Stimulated activated memory B cell treated with anti-CD40 and anti-IgM and Interleukin-4, amounts not matched to agents 10 μg/mL and 1 μg/mL and 100 μg/mL, for 72 hours (primary cell): ENCODE results near the gene SMYD3.
A peak's percentile ranks its signal among the peaks of the same experiment; 100 is the strongest.

Experiments used
- ATAC-seq: fragments of 150-1000 bp; cut with Tn5 transposase; 2 replicates; pipeline ENCODE4 v1.10.0; 2021
- H3K27ac Mint-ChIP-seq: one replicate; pipeline ENCODE4 v1.8.0; 2022; ENCODE audit warnings: mild to moderate bottlenecking, mixed read lengths
- H3K27me3 Mint-ChIP-seq: one replicate; pipeline ENCODE4 v1.8.0; 2022; ENCODE audit warnings: mixed read lengths
- H3K36me3 Mint-ChIP-seq: one replicate; pipeline ENCODE4 v1.8.0; 2022; ENCODE audit warnings: mixed read lengths
- H3K4me1 Mint-ChIP-seq: one replicate; pipeline ENCODE4 v1.8.0; 2022; ENCODE audit warnings: mixed read lengths
- H3K4me3 Mint-ChIP-seq: one replicate; pipeline ENCODE4 v1.8.0; 2022; ENCODE audit warnings: mild to moderate bottlenecking, moderate library complexity, mixed read lengths
- H3K9me3 Mint-ChIP-seq: one replicate; pipeline ENCODE4 v1.8.0; 2022; ENCODE audit warnings: mixed read lengths

The SMYD3 gene

DNA sequence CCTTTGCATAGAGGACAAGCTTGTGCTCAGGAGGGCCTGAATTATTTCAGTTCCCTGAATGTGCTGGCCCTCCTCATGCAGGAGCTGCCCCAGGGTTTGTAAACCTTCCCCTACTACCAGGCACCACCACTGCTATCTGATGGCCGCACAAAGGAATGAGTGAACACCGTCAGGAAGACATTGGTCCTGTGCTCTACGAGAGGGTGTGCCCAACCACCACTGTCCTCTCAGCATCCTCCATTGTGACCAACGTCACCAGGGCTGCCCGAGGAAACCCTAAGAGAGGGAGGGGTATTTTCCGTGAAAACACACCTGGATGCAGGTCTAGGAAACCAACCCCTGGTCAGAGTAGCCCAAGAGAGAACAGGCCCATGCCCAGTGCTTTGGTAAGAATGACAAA, 694.8 kb downstream of the SMYD3 start:
- Mint-ChIP-seq H3K4me1 (peaks cover 46% of the 10 kb centered on the region), H3K36me3 (no peaks in the 10 kb centered on the region), H3K27me3 (no peaks in the 10 kb centered on the region), H3K9me3 (no peaks in the 10 kb centered on the region), H3K27ac (peak overlapping the region; percentile 24), H3K4me3 (no peak overlapping the region)
- no peak for ATAC-seq

- Mint-ChIP-seq H3K4me1 (peaks cover 57% of the 10 kb centered on the region), H3K36me3 (no peaks in the 10 kb centered on the region), H3K27ac (peak overlapping the region; percentile 91), H3K4me3 (peak overlapping the region; percentile 3), H3K9me3 (no peaks in the 10 kb centered on the region), H3K27me3 (no peaks in the 10 kb centered on the region)
- peak; percentile 1 for ATAC-seq
These were observed 696.2 kb downstream of the SMYD3 start for GRCh38 chr1:245810789-245811337.

- peaks cover 60% of the 10 kb centered on the region for H3K4me1 Mint-ChIP-seq
- ATAC-seq = peak; percentile 14
- H3K27ac Mint-ChIP-seq = peak overlapping the region; percentile 91
These were observed 696.8 kb downstream of the SMYD3 start for GRCh38 chr1:245810181-245810769.

GRCh38 chr1:245809361-245809760, 697.7 kb downstream of the SMYD3 start:
- H3K9me3 Mint-ChIP-seq = no peaks in the 10 kb centered on the region
- H3K27me3 Mint-ChIP-seq = no peaks in the 10 kb centered on the region
- peak overlapping the region; percentile 91 for H3K27ac Mint-ChIP-seq
- no peak overlapping the region for H3K4me3 Mint-ChIP-seq
- no peak for ATAC-seq
- H3K36me3 Mint-ChIP-seq = no peaks in the 10 kb centered on the region
- H3K4me1 Mint-ChIP-seq = peaks cover 60% of the 10 kb centered on the region

More at GRCh38 chr1:245810181-245810769, 696.8 kb downstream of the SMYD3 start:
- H3K27me3 Mint-ChIP-seq = no peaks in the 10 kb centered on the region
- no peaks in the 10 kb centered on the region for H3K9me3 Mint-ChIP-seq
- no peaks in the 10 kb centered on the region for H3K36me3 Mint-ChIP-seq
- peak overlapping the region; percentile 3 for H3K4me3 Mint-ChIP-seq

- Mint-ChIP-seq H3K27ac (peak overlapping the region; percentile 91), H3K27me3 (no peaks in the 10 kb centered on the region), H3K36me3 (no peaks in the 10 kb centered on the region), H3K4me3 (peak overlapping the region; percentile 67), H3K9me3 (no peaks in the 10 kb centered on the region), H3K4me1 (peaks cover 60% of the 10 kb centered on the region)
- peak; percentile 57 for ATAC-seq
These were observed 698.9 kb downstream of the SMYD3 start for GRCh38 chr1:245807954-245808719.

DNA sequence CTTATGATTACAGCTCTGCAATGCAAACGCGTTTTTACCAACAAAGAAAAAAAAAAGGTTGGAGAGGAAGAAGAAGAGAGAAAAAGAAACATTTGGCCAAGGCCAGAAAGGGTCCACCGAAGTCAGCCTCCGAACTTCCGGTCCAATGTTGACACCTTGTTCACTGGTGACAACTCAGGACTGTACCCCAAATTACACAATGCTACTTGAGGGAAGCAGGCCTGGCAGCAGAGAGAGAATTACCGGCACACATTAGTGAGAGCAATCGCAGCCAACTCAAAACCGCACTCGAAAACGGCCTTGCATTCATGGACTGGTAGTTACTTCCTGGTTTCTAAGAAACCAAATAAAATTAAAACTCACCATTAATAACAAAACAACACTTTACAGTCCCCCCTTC, 699.8 kb downstream of the SMYD3 start:
- no peaks in the 10 kb centered on the region for H3K36me3 Mint-ChIP-seq
- peaks cover 60% of the 10 kb centered on the region for H3K4me1 Mint-ChIP-seq
- no peaks in the 10 kb centered on the region for H3K9me3 Mint-ChIP-seq
- peak overlapping the region; percentile 91 for H3K27ac Mint-ChIP-seq
- ATAC-seq = peak; percentile 85
- H3K27me3 Mint-ChIP-seq = no peaks in the 10 kb centered on the region
- peak overlapping the region; percentile 67 for H3K4me3 Mint-ChIP-seq

- Mint-ChIP-seq H3K36me3 (peaks cover 2% of the 10 kb centered on the region), H3K9me3 (no peaks in the 10 kb centered on the region), H3K27ac (peak overlapping the region; percentile 16), H3K27me3 (no peaks in the 10 kb centered on the region), H3K4me3 (no peak overlapping the region), H3K4me1 (peaks cover 46% of the 10 kb centered on the region)
- no peak for ATAC-seq
These were observed 701.5 kb downstream of the SMYD3 start for GRCh38 chr1:245805532-245805931.

GRCh38 chr1:245804696-245805095, 702.4 kb downstream of the SMYD3 start:
- peaks cover 10% of the 10 kb centered on the region for H3K36me3 Mint-ChIP-seq
- no peaks in the 10 kb centered on the region for H3K9me3 Mint-ChIP-seq
- no peak overlapping the region for H3K27ac Mint-ChIP-seq
- ATAC-seq = no peak
- H3K4me3 Mint-ChIP-seq = no peak overlapping the region
- no peaks in the 10 kb centered on the region for H3K27me3 Mint-ChIP-seq
- peaks cover 37% of the 10 kb centered on the region for H3K4me1 Mint-ChIP-seq

DNA sequence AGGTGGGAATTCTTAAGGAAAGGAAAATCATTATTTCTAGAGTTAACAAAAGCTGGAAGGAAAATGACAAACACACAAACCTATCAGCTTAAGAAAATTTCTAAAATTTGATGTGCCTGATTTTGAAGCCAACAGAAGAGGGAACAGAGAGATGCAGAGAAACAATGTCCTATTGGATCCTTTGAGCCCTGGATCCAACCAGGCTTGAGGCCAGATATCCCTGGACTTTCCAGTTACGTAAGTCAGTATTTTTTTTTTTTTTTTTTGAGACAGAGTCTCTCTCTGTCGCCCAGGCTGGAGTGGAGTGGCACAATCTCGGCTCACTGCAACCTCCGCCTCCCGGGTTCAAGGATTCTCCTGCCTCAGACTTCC, 703.4 kb downstream of the SMYD3 start:
- Mint-ChIP-seq H3K4me3 (no peak overlapping the region), H3K9me3 (no peaks in the 10 kb centered on the region), H3K36me3 (peaks cover 10% of the 10 kb centered on the region), H3K27ac (no peak overlapping the region), H3K27me3 (no peaks in the 10 kb centered on the region), H3K4me1 (peaks cover 28% of the 10 kb centered on the region)
- ATAC-seq = no peak

DNA sequence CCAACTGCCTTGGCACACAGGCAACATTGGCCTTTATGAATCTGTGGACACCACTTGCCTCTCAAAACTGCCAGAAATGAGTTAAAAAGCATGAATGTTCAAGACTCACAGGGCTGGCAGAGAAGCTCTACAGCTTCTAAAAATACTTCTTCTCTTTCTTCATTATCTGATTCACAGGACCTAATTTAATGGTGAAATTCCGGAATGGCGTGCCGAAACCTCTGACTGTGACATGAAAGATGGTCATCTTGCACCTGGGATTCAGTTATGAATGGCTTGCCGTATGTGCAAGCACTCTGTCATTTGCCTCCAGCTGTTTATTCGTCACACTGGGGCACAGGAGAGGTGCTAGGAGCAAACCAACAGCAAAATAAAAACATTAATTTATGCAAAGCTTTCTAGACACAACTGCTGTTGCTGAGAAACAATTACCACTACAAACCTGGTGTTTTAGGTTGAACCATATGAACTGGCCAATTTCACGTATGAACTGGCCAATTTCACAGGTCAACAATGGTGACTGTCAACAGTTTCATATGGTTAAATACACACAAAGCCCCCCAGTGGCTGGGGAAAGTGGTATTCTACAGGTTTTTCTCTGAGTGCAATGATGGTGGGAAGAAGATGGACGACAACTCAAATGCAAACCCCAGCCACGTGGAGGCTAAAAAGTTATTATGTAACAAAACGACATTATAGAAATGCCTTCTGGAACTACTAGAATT, 704.0 kb downstream of the SMYD3 start:
- Mint-ChIP-seq H3K4me1 (peaks cover 23% of the 10 kb centered on the region), H3K9me3 (no peaks in the 10 kb centered on the region), H3K4me3 (no peak overlapping the region), H3K27ac (no peak overlapping the region), H3K36me3 (peaks cover 10% of the 10 kb centered on the region), H3K27me3 (no peaks in the 10 kb centered on the region)
- ATAC-seq = no peak

- Mint-ChIP-seq H3K9me3 (no peaks in the 10 kb centered on the region), H3K27ac (no peak overlapping the region), H3K4me3 (no peak overlapping the region), H3K27me3 (no peaks in the 10 kb centered on the region), H3K36me3 (peaks cover 10% of the 10 kb centered on the region), H3K4me1 (peaks cover 5% of the 10 kb centered on the region)
- no peak for ATAC-seq
These were observed 706.0 kb downstream of the SMYD3 start for GRCh38 chr1:245800901-245801605.

DNA sequence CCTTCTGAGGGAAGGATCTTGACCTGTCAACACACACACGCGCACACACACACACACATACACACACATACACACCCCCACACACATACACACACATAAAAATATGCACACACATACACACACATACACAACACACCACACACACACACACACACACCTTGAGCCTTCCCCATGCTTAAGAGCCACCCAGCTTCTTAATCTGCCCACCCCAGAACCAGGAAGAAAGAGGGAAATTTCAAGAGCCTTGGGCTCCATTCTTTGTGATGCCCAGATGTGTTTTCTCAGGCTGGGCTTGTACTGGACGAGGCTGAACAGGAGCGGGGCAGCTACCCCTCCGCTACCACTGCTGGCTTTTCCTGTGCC, 708.7 kb downstream of the SMYD3 start:
- Mint-ChIP-seq H3K27me3 (no peaks in the 10 kb centered on the region), H3K27ac (no peak overlapping the region), H3K9me3 (no peaks in the 10 kb centered on the region), H3K4me1 (no peaks in the 10 kb centered on the region), H3K36me3 (peaks cover 25% of the 10 kb centered on the region), H3K4me3 (no peak overlapping the region)
- no peak for ATAC-seq

- ATAC-seq = no peak
- Mint-ChIP-seq H3K4me1 (no peaks in the 10 kb centered on the region), H3K4me3 (no peak overlapping the region), H3K9me3 (no peaks in the 10 kb centered on the region), H3K27ac (no peak overlapping the region), H3K27me3 (no peaks in the 10 kb centered on the region), H3K36me3 (peaks cover 27% of the 10 kb centered on the region)
These were observed 709.3 kb downstream of the SMYD3 start for GRCh38 chr1:245797592-245798348.

DNA sequence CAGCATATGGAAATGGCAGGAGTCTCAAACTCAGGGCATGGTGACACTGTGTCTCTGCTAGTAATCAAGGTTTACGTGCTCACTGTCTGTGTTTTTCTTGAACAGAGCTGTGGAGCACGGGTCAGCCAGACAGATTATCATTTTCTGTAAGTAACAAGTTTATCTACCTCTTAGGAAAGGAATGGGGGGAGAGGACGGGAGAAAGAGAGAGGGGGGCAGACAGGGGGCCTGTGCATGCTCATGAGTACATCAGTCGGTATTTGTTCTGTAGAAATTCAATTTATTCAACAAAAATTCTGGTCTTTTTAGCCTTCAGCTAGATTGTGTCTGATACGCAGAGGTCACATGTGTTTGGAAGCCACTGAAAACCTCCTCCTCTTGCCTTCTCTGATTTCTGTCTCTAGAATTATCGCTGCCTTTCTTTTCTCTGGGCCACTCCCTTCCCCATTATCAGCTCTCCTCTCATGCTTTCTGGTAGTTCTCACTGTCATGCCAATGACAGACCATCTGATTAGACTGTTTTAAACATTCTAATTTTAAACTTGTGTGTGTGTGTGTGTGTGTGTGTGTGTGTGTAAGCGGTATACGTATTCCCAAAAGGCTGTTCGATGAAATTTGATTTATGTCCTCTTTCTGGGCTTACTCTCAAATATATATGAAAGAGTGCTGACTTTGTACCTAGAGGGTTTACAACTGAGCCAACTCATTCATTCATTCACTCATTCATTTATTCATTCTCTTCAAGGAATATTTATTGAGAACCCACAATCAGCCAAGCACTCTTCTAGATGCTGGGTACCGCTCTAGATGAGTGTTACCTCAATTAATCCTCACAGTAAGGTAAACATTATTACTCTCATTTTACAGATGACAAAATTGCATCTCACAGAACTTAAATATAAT, 715.4 kb downstream of the SMYD3 start:
- no peaks in the 10 kb centered on the region for H3K4me1 Mint-ChIP-seq
- no peak overlapping the region for H3K4me3 Mint-ChIP-seq
- H3K36me3 Mint-ChIP-seq = peaks cover 17% of the 10 kb centered on the region
- no peak for ATAC-seq
- no peaks in the 10 kb centered on the region for H3K27me3 Mint-ChIP-seq
- H3K9me3 Mint-ChIP-seq = no peaks in the 10 kb centered on the region
- H3K27ac Mint-ChIP-seq = no peak overlapping the region
